ENCODE data around the gene FAM81B.

The FAM81B gene

GRCh38 chr5:95424526-95424925 is 33.4 kb downstream of the FAM81B start:
- Histone ChIP-seq H3K9me3 (ENCODE audit: control insufficient read depth, low read length) (no peaks in the 10 kb centered on the region), H3K4me1 (no peaks in the 10 kb centered on the region), H3K36me3 (ENCODE audit: control insufficient read depth, insufficient read depth, low read length) (no peaks in the 10 kb centered on the region), H3K27me3 (ENCODE audit: control insufficient read depth, insufficient read depth, low read length) (no peaks in the 10 kb centered on the region), H3K27ac (no peak overlapping the region), H2AFZ (no peak overlapping the region), H3K9ac (no peak overlapping the region), H3K4me2 (ENCODE audit: low read length) (no peak overlapping the region), H3K79me2 (no peaks in the 10 kb centered on the region), H3K4me3 (ENCODE audit: low read depth, low read length) (no peak overlapping the region)
- no peak for TF ChIP-seq CTCF (IDR thresholded peaks at IDR 0.05)

- TF ChIP-seq CTCF (IDR thresholded peaks at IDR 0.05), result no peak
These were observed 35.1 kb downstream of the FAM81B start for GRCh38 chr5:95426227-95426626.

GRCh38 chr5:95432779-95433178 is 41.6 kb downstream of the FAM81B start:
- Histone ChIP-seq H3K27ac (no peak overlapping the region), H2AFZ (no peak overlapping the region), H3K4me1 (no peaks in the 10 kb centered on the region), H3K9ac (no peak overlapping the region), H3K4me3 (ENCODE audit: low read depth, low read length) (no peak overlapping the region), H3K27me3 (ENCODE audit: control insufficient read depth, insufficient read depth, low read length) (no peaks in the 10 kb centered on the region), H3K36me3 (ENCODE audit: control insufficient read depth, insufficient read depth, low read length) (no peaks in the 10 kb centered on the region), H3K9me3 (ENCODE audit: control insufficient read depth, low read length) (no peaks in the 10 kb centered on the region), H3K79me2 (no peaks in the 10 kb centered on the region), H3K4me2 (ENCODE audit: low read length) (no peak overlapping the region)
- no peak for TF ChIP-seq CTCF (IDR thresholded peaks at IDR 0.05)

More at GRCh38 chr5:95426227-95426626, 35.1 kb downstream of the FAM81B start:
- no peaks in the 10 kb centered on the region for H3K27me3 ChIP-seq (ENCODE audit: control insufficient read depth, insufficient read depth, low read length)
- H2AFZ ChIP-seq, result no peak overlapping the region
- no peaks in the 10 kb centered on the region for H3K9me3 ChIP-seq (ENCODE audit: control insufficient read depth, low read length)
- no peak overlapping the region for H3K9ac ChIP-seq
- H3K36me3 ChIP-seq (ENCODE audit: control insufficient read depth, insufficient read depth, low read length), result no peaks in the 10 kb centered on the region
- no peaks in the 10 kb centered on the region for H3K4me1 ChIP-seq
- H3K79me2 ChIP-seq, result no peaks in the 10 kb centered on the region
- no peak overlapping the region for H3K4me3 ChIP-seq (ENCODE audit: low read depth, low read length)
- no peak overlapping the region for H3K4me2 ChIP-seq (ENCODE audit: low read length)
- no peak overlapping the region for H3K27ac ChIP-seq

GRCh38 chr5:95439801-95440493 is 48.8 kb downstream of the FAM81B start:
- no peaks in the 10 kb centered on the region for H3K79me2 ChIP-seq
- no peaks in the 10 kb centered on the region for H3K4me1 ChIP-seq
- H3K4me2 ChIP-seq (ENCODE audit: low read length), result no peak overlapping the region
- H3K4me3 ChIP-seq (ENCODE audit: low read depth, low read length), result no peak overlapping the region
- no peaks in the 10 kb centered on the region for H3K9me3 ChIP-seq (ENCODE audit: control insufficient read depth, low read length)
- no peak overlapping the region for H2AFZ ChIP-seq
- H3K9ac ChIP-seq, result no peak overlapping the region
- H3K27me3 ChIP-seq (ENCODE audit: control insufficient read depth, insufficient read depth, low read length), result no peaks in the 10 kb centered on the region
- H3K27ac ChIP-seq, result no peak overlapping the region
- no peak for TF ChIP-seq CTCF (IDR thresholded peaks at IDR 0.05)
- no peaks in the 10 kb centered on the region for H3K36me3 ChIP-seq (ENCODE audit: control insufficient read depth, insufficient read depth, low read length)

GRCh38 chr5:95440825-95441224 is 49.7 kb downstream of the FAM81B start:
- no peak overlapping the region for H2AFZ ChIP-seq
- no peak for TF ChIP-seq CTCF (IDR thresholded peaks at IDR 0.05)
- no peaks in the 10 kb centered on the region for H3K36me3 ChIP-seq (ENCODE audit: control insufficient read depth, insufficient read depth, low read length)

More at GRCh38 chr5:95440825-95441224, 49.7 kb downstream of the FAM81B start:
- H3K4me2 ChIP-seq (ENCODE audit: low read length), result no peak overlapping the region
- H3K27me3 ChIP-seq (ENCODE audit: control insufficient read depth, insufficient read depth, low read length), result no peaks in the 10 kb centered on the region
- H3K27ac ChIP-seq, result no peak overlapping the region
- no peaks in the 10 kb centered on the region for H3K9me3 ChIP-seq (ENCODE audit: control insufficient read depth, low read length)
- no peak overlapping the region for H3K9ac ChIP-seq
- H3K4me3 ChIP-seq (ENCODE audit: low read depth, low read length), result no peak overlapping the region
- no peaks in the 10 kb centered on the region for H3K79me2 ChIP-seq
- H3K4me1 ChIP-seq, result no peaks in the 10 kb centered on the region
